Measurements from ENCODE around the gene PTRHD1.

PTRHD1 gene

GRCh38 chr2:24749069-24749691, 44.0 kb downstream of the PTRHD1 start:
- no peak for DNase-seq

GRCh38 chr2:24747299-24747698, 45.9 kb downstream of the PTRHD1 start:
- no peak for DNase-seq

- DNase-seq, result no peak
These were observed 47.4 kb downstream of the PTRHD1 start for GRCh38 chr2:24745825-24746224.

- no peak for DNase-seq
These were observed 48.8 kb downstream of the PTRHD1 start for GRCh38 chr2:24744356-24744755.

GRCh38 chr2:24743924-24744323, 49.3 kb downstream of the PTRHD1 start:
- DNase-seq, result no peak

- DNase-seq, result no peak
These were observed 50.5 kb downstream of the PTRHD1 start for GRCh38 chr2:24742730-24743129.

- no peak for DNase-seq
These were observed 53.0 kb downstream of the PTRHD1 start for GRCh38 chr2:24740142-24740541.

Data from NCI-H446 (cell line).